Measurements from ENCODE around the gene KCNN1.

KCNN1 gene

GRCh38 chr19:17947815-17948513 lies 18.9 kb upstream of the KCNN1 start:
- DNase-seq (ENCODE audit: low spot score) = peak; percentile 93

GRCh38 chr19:17948514-17948900 lies 18.4 kb upstream of the KCNN1 start:
- no peak for DNase-seq (ENCODE audit: low spot score)

GRCh38 chr19:17948931-17949930 lies 17.7 kb upstream of the KCNN1 start:
- no peak for DNase-seq (ENCODE audit: low spot score)

DNA sequence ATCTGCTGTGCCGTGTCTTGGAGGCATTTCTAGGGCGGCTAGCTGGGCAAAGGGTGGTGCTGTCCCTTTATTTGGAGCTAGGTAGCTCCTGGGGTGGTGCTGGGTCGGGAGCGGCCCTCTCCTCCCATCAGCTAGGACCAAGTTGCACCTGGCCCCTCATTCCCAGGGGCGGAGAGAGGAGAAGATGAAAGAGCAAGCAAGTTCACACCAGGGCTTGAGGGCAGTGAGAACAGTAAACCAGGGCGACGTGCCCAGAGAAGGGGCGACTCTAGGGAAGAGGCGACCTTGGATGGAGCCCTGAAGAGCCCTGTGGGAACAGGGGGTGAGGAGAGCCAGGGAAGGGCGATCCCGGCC lies 17.0 kb upstream of the KCNN1 start:
- no peak for DNase-seq (ENCODE audit: low spot score)

- DNase-seq (ENCODE audit: low spot score) = no peak
Measured at GRCh38 chr19:17950310-17951156, 16.4 kb upstream of the KCNN1 start.

- DNase-seq (ENCODE audit: low spot score) = no peak
Measured at GRCh38 chr19:17951157-17951989, 15.5 kb upstream of the KCNN1 start.

DNA sequence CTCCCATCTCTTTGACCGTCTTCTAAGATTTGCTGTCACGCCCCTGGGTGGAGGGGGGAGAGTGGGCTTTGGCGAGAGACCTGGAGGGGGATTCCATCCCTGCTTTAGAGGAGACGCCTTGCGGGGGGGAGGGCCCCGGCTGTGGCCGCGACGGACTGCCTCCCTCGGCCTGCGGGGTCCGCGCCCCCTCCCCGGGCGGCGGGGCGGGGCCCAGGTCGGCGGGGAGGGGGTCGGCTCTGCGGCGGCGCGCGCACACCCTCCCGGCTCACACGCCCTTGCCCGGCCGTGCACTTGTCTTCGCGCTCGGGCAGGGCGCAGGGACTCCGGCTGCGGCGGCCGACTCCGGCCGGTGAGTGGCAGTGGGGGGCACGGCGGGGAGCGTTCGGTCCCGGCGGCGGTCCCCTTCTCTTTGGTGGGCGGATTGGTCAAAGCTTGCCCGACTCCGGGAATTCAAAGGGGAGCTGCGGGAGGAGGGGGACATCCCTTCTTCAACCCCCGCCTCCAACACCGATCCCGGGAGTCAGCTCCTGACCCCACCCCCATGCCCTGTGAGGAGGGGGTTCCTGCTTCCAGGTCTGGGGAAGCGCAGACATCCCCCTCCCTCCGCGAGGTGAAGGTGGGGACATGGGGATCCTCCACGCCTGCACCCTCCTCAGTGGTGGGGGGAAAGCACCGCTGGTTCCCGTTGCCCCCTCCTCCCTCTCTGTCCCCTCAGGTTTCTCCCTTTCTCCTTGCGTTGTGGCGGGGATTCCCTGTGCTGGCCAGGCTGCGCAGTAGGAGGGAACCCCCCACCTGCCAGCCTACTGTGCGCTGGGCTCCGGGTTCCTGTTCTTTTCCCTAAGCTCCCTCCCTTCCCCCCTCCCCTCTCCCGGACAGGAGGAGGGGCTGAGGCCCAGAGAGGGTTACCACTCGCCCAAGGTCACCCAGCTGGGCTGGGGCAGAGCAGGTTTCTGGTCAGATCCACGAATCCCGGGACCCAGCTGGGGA lies 14.6 kb upstream of the KCNN1 start:
- DNase-seq (ENCODE audit: low spot score) = no peak

DNA sequence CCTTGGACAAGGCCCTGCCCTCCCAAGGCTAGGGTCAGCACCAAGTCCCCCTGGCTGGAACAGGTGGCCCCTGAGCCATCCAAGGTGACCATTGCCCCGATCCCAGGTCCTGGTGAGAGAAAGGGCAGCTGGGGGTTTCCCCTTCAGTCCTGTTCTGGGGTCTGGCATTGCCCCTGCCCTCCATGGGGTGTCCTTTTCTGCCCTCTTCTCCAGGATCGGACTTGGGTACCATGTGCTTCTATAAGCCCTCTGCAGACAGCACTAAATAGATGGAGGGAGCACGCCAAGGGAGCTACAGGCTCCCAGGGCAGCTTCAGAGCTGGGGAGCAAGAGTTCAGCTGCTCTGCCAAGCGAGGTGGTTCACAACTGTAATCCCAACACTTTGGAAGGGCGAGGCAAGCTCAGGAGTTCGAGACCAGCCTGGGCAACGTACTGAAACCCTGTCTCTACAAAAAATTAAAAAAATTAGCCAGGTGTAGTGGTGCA lies 13.5 kb upstream of the KCNN1 start:
- no peak for DNase-seq (ENCODE audit: low spot score)

DNA sequence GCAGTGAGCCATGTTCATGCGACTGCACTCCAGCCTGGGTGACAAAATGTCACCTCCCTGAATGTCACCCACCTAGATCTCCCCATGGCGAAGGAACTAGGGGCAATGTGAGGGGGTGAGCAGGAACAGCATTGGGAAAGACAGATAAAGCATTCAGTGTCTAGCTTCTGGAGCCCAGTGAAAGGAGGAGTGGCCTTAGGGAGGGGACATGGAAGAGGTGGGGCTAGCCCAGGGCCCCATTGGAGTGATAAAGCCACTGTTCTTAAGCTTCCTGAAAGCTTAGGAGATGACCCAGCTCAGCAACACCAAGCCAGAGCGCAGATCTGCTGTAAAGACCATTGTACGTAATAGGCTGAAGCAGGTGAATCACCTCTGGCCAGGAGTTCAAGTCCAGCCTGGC lies 13.0 kb upstream of the KCNN1 start:
- no peak for DNase-seq (ENCODE audit: low spot score)

GRCh38 chr19:17954401-17954800 lies 12.5 kb upstream of the KCNN1 start:
- no peak for DNase-seq (ENCODE audit: low spot score)

- no peak for DNase-seq (ENCODE audit: low spot score)
Measured at GRCh38 chr19:17957149-17957849, 9.6 kb upstream of the KCNN1 start.

DNA sequence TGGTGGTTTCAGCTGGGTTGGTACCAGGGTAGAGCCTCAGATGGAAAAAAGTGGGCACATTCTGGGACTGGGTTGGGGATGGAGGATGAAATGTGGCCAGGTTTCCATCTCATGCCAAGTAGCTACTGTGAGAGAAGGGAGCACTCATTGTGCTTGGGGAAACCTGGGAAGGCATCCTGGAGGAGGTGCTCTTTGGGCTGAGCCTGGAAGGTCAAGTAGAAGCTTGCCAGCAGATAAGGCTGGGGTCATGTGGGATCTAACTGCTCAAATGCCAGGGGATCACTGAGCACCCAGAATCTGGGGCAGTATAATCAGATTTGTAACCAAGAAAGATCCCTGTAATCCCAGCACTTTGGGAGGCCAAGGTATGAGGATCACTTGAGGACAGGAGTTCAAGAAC lies 9.0 kb upstream of the KCNN1 start:
- DNase-seq (ENCODE audit: low spot score) = no peak

- DNase-seq (ENCODE audit: low spot score) = no peak
Measured at GRCh38 chr19:17963936-17964691, 2.8 kb upstream of the KCNN1 start.

DNA sequence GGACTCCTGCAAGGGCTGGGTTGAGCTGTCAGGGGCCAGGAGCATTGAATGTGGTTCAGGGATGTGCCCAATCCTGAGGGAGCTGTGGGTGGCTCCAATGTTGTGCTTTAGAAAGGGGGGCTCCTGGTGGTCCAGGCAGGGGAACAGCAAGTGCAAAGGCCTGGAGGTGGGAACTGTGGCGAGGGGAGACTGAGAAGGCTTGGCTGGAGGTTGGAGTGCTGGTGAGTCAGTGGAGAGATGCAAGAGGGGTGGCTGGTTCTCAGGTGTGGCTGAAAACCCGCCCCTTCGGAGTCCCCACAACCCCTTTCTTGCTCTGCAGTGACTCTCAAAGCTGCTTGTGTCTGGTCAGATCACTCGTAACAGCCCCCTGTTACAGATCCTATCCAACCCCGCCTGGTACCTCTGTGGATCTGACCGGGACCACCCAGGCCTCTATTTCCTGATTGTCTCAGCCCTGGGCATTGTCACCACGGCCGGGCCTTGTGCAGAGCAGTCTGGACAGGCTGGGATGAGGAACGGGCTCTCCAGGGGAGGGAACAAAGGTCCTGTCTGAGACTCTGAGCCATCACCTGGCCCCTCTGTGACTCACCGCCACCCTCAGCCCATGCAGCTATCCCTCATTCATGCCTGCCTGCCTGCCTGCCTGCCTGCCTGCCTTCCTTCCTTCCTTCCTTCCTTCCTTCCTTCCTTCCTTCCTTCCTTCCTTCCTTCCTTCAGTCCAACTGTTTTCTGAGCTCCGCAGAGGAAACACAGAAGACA lies 1.4 kb upstream of the KCNN1 start:
- no peak for DNase-seq (ENCODE audit: low spot score)

DNA sequence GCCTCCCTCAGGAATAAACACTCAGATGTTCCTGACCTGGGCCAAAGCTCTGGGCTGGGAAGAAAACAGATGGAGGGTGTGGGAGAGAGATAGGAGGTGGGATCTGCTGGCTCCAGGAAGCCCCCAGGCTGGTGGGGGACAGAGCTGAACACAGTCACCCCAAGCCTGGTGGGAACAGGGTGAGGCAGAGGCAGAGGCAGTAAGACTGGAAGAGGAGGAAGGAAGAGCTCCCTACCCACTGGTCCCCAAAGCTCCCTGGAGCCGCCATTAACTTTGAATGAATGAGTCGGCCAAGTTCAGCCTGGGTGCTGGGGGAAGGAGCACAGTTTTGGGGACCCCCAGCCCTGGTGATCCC lies 801 bp upstream of the KCNN1 start:
- no peak for DNase-seq (ENCODE audit: low spot score)

DNA sequence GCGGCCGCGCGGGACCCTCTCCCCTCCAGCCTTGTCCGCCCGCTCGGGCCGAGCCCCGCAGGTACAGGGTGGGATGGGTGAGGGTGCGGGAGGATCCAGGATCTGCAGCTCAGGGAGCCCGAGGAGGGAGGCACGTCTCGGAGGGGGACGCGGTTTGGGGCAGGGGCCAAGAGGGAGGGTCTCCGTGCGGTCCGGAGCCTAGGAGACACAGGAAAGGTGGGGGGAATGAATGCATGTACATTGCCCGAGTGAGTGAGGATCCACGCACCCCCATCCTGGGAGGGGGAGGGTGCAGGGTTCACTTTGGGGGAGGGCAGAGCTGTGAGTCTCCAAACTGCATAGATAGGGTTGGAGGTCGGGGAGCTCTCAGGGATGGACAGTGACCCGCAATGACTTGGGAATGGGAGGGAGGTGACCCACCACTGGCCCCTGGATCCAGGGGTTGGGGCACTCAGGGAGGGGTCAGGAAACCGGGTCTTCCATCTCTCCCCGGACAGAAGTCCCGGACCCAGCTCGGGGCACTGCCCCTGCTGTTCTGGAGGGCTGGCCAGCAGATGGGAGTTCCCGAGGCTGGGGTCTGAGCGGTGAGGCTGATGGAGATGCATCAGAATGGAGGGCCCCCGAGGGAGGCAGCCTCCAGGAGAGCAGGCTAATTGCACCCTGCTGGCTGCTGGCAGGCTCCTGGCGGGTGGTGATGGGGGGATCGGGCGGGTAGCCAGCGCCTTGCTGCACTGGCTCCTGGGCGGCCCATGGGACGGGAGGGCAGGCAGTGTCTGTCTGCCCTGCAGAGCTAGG lies 547 bp downstream of the KCNN1 start:
- no peak for DNase-seq (ENCODE audit: low spot score)

DNA sequence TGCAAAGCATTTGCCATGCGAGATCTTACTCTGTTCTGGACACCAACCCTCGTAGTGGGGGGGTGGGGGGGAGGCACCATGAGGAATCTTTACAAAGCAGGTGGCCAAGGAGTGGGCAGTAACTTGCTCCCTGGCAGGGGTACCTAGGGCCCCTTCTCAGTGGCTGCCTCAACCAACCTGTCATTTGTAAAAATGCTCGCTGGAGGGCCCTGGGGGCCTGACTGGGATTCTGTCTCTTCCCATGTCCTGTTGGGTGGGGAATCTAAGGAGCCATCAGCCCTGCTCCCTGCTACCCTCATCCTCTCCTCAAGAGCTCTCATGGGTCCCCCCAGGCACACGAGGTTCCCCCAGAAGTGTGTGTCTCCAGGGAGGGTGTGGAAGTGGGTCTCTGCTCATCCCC lies 1.5 kb downstream of the KCNN1 start:
- no peak for DNase-seq (ENCODE audit: low spot score)

Measured in Ammon's horn (tissue), 1 donor.